Hepatocyte (in vitro differentiated cells): ENCODE measurements around the gene NAV2. TPM values are rescaled to one million over a fixed set of nuclear protein-coding genes. Genes with fewer than 3 reads are reported as not detected.

Experiments
- DNase-seq: peaks from one replicate; pipeline ENCODE4 v3.0.0-alpha.2; 2016; ENCODE audit warnings: low spot score
- H2AFZ ChIP-seq: fragments of 200-600 bp; sonication (generic); 2 replicates; pipeline ENCODE4 v1.6.0; 2016; ENCODE audit warnings: antibody characterized with exemption, mild to moderate bottlenecking
- H3K27ac ChIP-seq: fragments of 200-600 bp; sonication (generic); 2 replicates; pipeline ENCODE4 v1.5.1; 2016; ENCODE audit warnings: mild to moderate bottlenecking
- H3K27me3 ChIP-seq: fragments of 200-600 bp; sonication (generic); 2 replicates; pipeline ENCODE4 v1.6.1; 2016
- H3K36me3 ChIP-seq: fragments of 200-600 bp; sonication (generic); replicated peaks from 2 replicates; pipeline ENCODE4 v1.5.1; 2016; ENCODE audit warnings: low read depth; ENCODE audit not compliant: insufficient read depth
- H3K4me1 ChIP-seq: fragments of 200-600 bp; sonication (generic); 2 replicates; pipeline ENCODE4 v1.5.1; 2016; ENCODE audit warnings: mild to moderate bottlenecking, moderate library complexity; ENCODE audit not compliant: insufficient read depth
- H3K4me2 ChIP-seq: fragments of 200-600 bp; sonication (generic); 2 replicates; pipeline ENCODE4 v1.6.0; 2016
- H3K4me3 ChIP-seq: fragments of 200-600 bp; sonication (generic); 2 replicates; pipeline ENCODE4 v1.5.1; 2016; ENCODE audit warnings: mild to moderate bottlenecking
- H3K79me2 ChIP-seq: fragments of 200-600 bp; sonication (generic); 2 replicates; pipeline ENCODE4 v1.6.0; 2017; ENCODE audit warnings: mild to moderate bottlenecking
- H3K9me2 ChIP-seq: fragments of 200-600 bp; sonication (generic); replicated peaks from 2 replicates; pipeline ENCODE4 v1.6.0; 2017; ENCODE audit warnings: mild to moderate bottlenecking; ENCODE audit not compliant: insufficient read depth
- H3K9me3 ChIP-seq: fragments of 200-600 bp; sonication (generic); 2 replicates; pipeline ENCODE4 v1.5.1; 2016; ENCODE audit warnings: low read depth, mild to moderate bottlenecking
- H4K20me1 ChIP-seq: fragments of 200-600 bp; sonication (generic); 2 replicates; pipeline ENCODE4 v1.6.0; 2016; ENCODE audit warnings: mild to moderate bottlenecking; ENCODE audit not compliant: insufficient read depth, poor library complexity, severe bottlenecking
- EZH2 ChIP-seq: fragments of 200-600 bp; sonication (generic); IDR thresholded peaks from 2 replicates; pipeline ENCODE4 v1.6.1; 2016; ENCODE audit warnings: antibody characterized with exemption, mild to moderate bottlenecking, borderline replicate concordance
- EZH2phosphoT487 ChIP-seq: fragments of 200-600 bp; sonication (generic); IDR thresholded peaks from one replicate; pipeline ENCODE4 v1.6.1; 2018; ENCODE audit warnings: antibody characterized with exemption, mild to moderate bottlenecking, low read depth, moderate library complexity; ENCODE audit not compliant: unreplicated experiment, severe bottlenecking
- WGBS: methylation state at CpG from one replicate; pipeline ENCODE4 v1.1.6; 2016; ENCODE audit warnings: low lambda C conversion rate; ENCODE audit errors: missing lambda C conversion rate; 5-methylcytosine and 5-hydroxymethylcytosine counted together
- polyA plus RNA-seq: library from polyadenylated mRNA; unstranded; fragments of >200 nt; fragmentation: Nextera tagmentation; extraction: Ambion mirVana; gene quantifications from 2 replicates; pipeline ENCODE4 v1.2.1, GENCODE V29; 2016
- total RNA-seq: library from RNA; depleted of rRNA; stranded (reverse); fragments of >200 nt; gene quantifications from 2 replicates; pipeline ENCODE4 v1.2.3, GENCODE V29; 2014
- TF ChIP-seq, protein P1 (sequence below): fragments of 200-600 bp; sonication (generic); IDR thresholded peaks from 2 replicates; pipeline ENCODE4 v1.5.1; 2016; ENCODE audit warnings: antibody characterized with exemption, mild to moderate bottlenecking; ENCODE audit not compliant: poor library complexity

The NAV2 gene
- total and polyA plus RNA-seq, 2 experiments from 2014 or later, result 23.7 to 30.8 TPM

GRCh38 chr11:19853920-19854319 is 141.3 kb downstream of the NAV2 start:
- DNase-seq, result no peak
- Histone ChIP-seq H3K36me3 (no peaks in the 10 kb centered on the region), H4K20me1 (no peaks in the 10 kb centered on the region), H2AFZ (no peak overlapping the region), H3K4me1 (peaks cover 7% of the 10 kb centered on the region), H3K9me3 (no peaks in the 10 kb centered on the region), H3K27me3 (no peaks in the 10 kb centered on the region), H3K79me2 (peaks cover 15% of the 10 kb centered on the region), H3K27ac (no peak overlapping the region), H3K4me2 (no peak overlapping the region), H3K4me3 (no peak overlapping the region), H3K9me2 (no peaks in the 10 kb centered on the region)
- TF ChIP-seq EZH2 (no peak), EZH2phosphoT487 (no peak)
- TF ChIP-seq, protein P1, sequence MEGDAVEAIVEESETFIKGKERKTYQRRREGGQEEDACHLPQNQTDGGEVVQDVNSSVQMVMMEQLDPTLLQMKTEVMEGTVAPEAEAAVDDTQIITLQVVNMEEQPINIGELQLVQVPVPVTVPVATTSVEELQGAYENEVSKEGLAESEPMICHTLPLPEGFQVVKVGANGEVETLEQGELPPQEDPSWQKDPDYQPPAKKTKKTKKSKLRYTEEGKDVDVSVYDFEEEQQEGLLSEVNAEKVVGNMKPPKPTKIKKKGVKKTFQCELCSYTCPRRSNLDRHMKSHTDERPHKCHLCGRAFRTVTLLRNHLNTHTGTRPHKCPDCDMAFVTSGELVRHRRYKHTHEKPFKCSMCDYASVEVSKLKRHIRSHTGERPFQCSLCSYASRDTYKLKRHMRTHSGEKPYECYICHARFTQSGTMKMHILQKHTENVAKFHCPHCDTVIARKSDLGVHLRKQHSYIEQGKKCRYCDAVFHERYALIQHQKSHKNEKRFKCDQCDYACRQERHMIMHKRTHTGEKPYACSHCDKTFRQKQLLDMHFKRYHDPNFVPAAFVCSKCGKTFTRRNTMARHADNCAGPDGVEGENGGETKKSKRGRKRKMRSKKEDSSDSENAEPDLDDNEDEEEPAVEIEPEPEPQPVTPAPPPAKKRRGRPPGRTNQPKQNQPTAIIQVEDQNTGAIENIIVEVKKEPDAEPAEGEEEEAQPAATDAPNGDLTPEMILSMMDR, result no peak
- WGBS, result 52% methylated on average over 4 of the region's 4 CpGs

- peaks cover 1% of the 10 kb centered on the region for H3K79me2 ChIP-seq
Observed at GRCh38 chr11:19861171-19861570, 148.5 kb downstream of the NAV2 start.

DNA sequence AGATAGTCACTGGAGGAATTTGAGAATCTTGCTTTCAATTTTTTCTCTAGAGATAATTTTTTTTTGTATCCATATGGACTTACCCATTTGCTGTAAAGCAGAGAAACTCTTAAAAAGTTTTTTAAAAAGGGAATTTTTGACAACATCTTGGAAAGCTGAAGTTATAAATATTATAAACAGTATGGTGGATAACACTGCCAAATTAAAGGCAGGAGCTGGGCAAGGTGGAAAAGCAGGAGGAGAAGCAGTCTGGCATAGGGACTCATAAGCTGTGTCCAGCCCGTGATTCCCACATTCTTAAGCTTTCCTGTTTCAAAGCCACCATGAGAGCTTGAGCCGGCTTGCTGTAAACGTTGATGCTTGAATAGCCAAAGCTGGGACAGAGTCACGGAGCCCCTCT is 149.5 kb downstream of the NAV2 start:
- Histone ChIP-seq H3K27ac (no peak overlapping the region), H3K4me3 (no peak overlapping the region), H3K27me3 (no peaks in the 10 kb centered on the region), H3K4me1 (peaks cover 12% of the 10 kb centered on the region), H3K36me3 (no peaks in the 10 kb centered on the region), H3K9me2 (no peaks in the 10 kb centered on the region), H2AFZ (no peak overlapping the region), H3K4me2 (no peak overlapping the region), H3K9me3 (no peaks in the 10 kb centered on the region), H4K20me1 (no peaks in the 10 kb centered on the region), H3K79me2 (peaks cover 2% of the 10 kb centered on the region)
- WGBS, result 92% methylated on average over 4 of the region's 4 CpGs
- no peak for DNase-seq
- TF ChIP-seq, protein P1, result no peak

More at GRCh38 chr11:19861171-19861570, 148.5 kb downstream of the NAV2 start:
- no peak overlapping the region for H2AFZ ChIP-seq
- H3K27ac ChIP-seq, result no peak overlapping the region
- no peaks in the 10 kb centered on the region for H3K36me3 ChIP-seq
- no peak for DNase-seq
- WGBS, result 63% methylated on average over 5 of the region's 5 CpGs
- H3K9me2 ChIP-seq, result no peaks in the 10 kb centered on the region
- H4K20me1 ChIP-seq, result no peaks in the 10 kb centered on the region
- no peak overlapping the region for H3K4me3 ChIP-seq
- H3K4me2 ChIP-seq, result no peak overlapping the region
- H3K4me1 ChIP-seq, result peaks cover 12% of the 10 kb centered on the region
- H3K9me3 ChIP-seq, result no peaks in the 10 kb centered on the region
- TF ChIP-seq EZH2phosphoT487, result no peak
- TF ChIP-seq EZH2, result no peak
- TF ChIP-seq, protein P1, result no peak
- H3K27me3 ChIP-seq, result no peaks in the 10 kb centered on the region
